ENCODE measurements around the gene GCN1. TPM values are rescaled to one million over a fixed set of nuclear protein-coding genes. Genes with fewer than 3 reads are reported as not detected.

The GCN1 gene
- total and polyA plus RNA-seq, 2 donors from 2014 or later: 12.2 to 77.6 TPM

DNA sequence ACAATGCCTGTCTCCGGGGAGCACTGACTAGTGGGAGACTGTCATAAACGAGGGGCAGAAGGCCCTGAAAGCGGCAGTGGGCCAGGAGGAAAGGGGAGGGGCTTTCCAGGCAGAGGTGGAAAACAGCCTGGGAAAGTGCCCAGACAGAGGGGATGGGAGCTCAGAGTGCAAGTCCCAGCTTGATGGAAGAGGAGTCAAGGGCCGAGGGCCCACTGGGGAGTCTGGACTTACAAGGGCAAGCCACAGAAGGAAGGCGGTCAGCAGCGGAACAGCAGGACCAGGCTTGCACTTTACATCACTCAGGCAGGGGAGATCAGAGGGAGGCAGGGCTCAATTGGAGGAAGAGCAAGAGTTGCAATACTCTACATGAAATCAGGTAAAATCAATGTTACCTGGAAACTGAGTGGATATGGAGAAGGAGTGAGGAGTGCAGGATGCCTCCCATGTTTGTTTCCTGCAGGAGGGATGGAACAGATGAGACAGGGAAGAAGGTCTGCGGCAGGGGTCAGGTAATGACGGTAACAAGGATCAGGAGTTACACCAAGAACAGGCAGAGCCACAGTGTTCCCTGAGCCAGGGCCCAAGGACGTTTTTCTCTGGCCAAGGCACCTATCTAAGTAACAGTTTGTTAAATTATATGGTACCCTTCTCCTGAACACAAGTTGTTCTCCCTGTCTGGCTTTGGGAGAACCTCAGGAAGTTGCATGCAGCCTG is 47.2 kb upstream of the GCN1 start:
- TF ChIP-seq, protein P1, sequence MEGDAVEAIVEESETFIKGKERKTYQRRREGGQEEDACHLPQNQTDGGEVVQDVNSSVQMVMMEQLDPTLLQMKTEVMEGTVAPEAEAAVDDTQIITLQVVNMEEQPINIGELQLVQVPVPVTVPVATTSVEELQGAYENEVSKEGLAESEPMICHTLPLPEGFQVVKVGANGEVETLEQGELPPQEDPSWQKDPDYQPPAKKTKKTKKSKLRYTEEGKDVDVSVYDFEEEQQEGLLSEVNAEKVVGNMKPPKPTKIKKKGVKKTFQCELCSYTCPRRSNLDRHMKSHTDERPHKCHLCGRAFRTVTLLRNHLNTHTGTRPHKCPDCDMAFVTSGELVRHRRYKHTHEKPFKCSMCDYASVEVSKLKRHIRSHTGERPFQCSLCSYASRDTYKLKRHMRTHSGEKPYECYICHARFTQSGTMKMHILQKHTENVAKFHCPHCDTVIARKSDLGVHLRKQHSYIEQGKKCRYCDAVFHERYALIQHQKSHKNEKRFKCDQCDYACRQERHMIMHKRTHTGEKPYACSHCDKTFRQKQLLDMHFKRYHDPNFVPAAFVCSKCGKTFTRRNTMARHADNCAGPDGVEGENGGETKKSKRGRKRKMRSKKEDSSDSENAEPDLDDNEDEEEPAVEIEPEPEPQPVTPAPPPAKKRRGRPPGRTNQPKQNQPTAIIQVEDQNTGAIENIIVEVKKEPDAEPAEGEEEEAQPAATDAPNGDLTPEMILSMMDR (IDR thresholded peaks at IDR 0.05; ENCODE audit: borderline replicate concordance, extremely low read depth, insufficient read depth): no peak
- no peak for FAIRE-seq
- Histone ChIP-seq H3K27me3 (ENCODE audit: control insufficient read depth, insufficient read depth, low read length) (no peaks in the 10 kb centered on the region), H3K36me3 (ENCODE audit: control insufficient read depth in 2 of 3, insufficient read depth in 3 of 3, low read length in 3 of 3) (no peaks in the 10 kb centered on the region), H3K27ac (ENCODE audit: low read depth in 2 of 2, low read length in 2 of 2) (peak overlapping the region; percentile 34 to 80), H3K4me1 (ENCODE audit: control insufficient read depth in 2 of 3, insufficient read depth in 2 of 3, low read depth in 1 of 3, low read length in 3 of 3) (peaks cover 0 to 67% (median 50%) of the 10 kb centered on the region in 3 donors), H3K9me3 (ENCODE audit: control insufficient read depth in 2 of 3, insufficient read depth in 1 of 3, low read length in 3 of 3) (no peaks in the 10 kb centered on the region), H3K9ac (ENCODE audit: low read length in 3 of 3) (peak overlapping the region in 1 of 3 donors; percentile 28), H3K4me3 (ENCODE audit: low read length in 3 of 3) (no peak overlapping the region)
- intact Hi-C loops (cut with DNase I): no loop called here
- peak in 1 of 5 donors; percentile 88 for DNase-seq

DNA sequence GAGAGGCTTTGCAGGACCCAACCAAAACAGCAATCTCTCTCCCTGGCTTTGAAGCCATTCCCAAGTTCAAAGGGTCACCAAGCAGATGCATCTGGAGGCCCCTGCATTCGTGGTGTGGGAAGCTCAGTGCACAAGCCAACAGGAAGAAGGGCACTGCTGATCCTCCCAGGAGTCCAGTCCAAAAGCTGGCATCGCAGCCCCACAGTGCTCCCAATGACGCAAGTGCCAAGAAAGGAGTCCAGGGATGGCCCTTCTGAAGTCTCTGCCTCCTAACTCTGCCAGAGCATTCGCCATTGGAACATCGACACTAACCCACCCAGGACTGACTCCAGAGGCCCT is 45.9 kb upstream of the GCN1 start:
- peak overlapping the region; percentile 34 to 52 for H3K27ac ChIP-seq (ENCODE audit: low read depth in 2 of 2, low read length in 2 of 2)
- intact Hi-C loops (cut with DNase I): no loop called here
- H3K4me3 ChIP-seq (ENCODE audit: low read length in 3 of 3): no peak overlapping the region
- no peaks in the 10 kb centered on the region for H3K27me3 ChIP-seq (ENCODE audit: control insufficient read depth, insufficient read depth, low read length)
- peaks cover 5 to 74% (median 57%) of the 10 kb centered on the region in 3 donors for H3K4me1 ChIP-seq (ENCODE audit: control insufficient read depth in 2 of 3, insufficient read depth in 2 of 3, low read depth in 1 of 3, low read length in 3 of 3)
- H3K9me3 ChIP-seq (ENCODE audit: control insufficient read depth in 2 of 3, insufficient read depth in 1 of 3, low read length in 3 of 3): no peaks in the 10 kb centered on the region
- DNase-seq (peak in 1 of 5 donors; percentile 61), FAIRE-seq (no peak)
- H3K36me3 ChIP-seq (ENCODE audit: control insufficient read depth in 2 of 3, insufficient read depth in 3 of 3, low read length in 3 of 3): no peaks in the 10 kb centered on the region
- TF ChIP-seq, protein P1 (IDR thresholded peaks at IDR 0.05; ENCODE audit: borderline replicate concordance, extremely low read depth, insufficient read depth): no peak
- H3K9ac ChIP-seq (ENCODE audit: low read length in 3 of 3): no peak overlapping the region

DNA sequence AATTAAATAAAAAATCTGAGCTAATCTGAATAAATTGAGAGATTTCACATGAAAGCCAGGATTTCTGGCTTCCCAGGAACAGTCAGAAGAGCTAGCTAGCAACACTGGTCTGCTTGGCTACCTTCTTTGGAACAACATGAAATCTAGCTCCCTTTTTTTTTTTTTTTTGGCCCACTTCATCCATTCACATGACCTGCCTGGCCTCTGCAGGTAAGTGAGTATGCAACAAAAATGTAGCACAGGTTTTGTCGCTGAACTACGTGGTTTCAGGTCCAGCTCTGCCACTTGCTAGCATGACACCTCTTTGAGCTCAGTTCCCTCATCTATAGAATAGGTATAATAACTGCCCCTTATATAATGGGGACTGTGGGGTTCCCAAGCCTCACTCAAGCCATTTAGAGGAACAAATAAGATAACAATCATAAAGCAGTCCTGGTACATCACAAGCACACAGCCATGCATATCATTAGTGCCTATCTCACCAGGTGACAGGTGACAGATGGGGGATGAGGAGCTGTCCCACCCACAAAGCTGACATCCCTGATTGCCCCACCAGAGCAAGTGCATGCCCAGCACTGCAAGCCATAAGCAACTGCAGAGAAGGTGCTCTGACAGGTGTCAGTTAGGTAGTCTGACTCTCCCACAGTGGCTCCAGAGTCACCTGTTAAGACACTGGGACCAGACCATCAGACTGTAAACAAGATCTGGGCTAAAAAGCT is 45.4 kb upstream of the GCN1 start:
- intact Hi-C loops (cut with DNase I): no loop called here
- TF ChIP-seq, protein P1 (IDR thresholded peaks at IDR 0.05; ENCODE audit: borderline replicate concordance, extremely low read depth, insufficient read depth): no peak
- H3K4me3 ChIP-seq (ENCODE audit: low read length in 3 of 3): no peak overlapping the region
- peak in 1 of 5 donors; percentile 10 for DNase-seq
- H3K9me3 ChIP-seq (ENCODE audit: control insufficient read depth in 2 of 3, insufficient read depth in 1 of 3, low read length in 3 of 3): no peaks in the 10 kb centered on the region
- H3K27ac ChIP-seq (ENCODE audit: low read depth in 2 of 2, low read length in 2 of 2): peak overlapping the region; percentile 5 to 52
- H3K9ac ChIP-seq (ENCODE audit: low read length in 3 of 3): no peak overlapping the region
- H3K27me3 ChIP-seq (ENCODE audit: control insufficient read depth, insufficient read depth, low read length): no peaks in the 10 kb centered on the region
- peaks cover 5 to 76% (median 60%) of the 10 kb centered on the region in 3 donors for H3K4me1 ChIP-seq (ENCODE audit: control insufficient read depth in 2 of 3, insufficient read depth in 2 of 3, low read depth in 1 of 3, low read length in 3 of 3)
- no peaks in the 10 kb centered on the region for H3K36me3 ChIP-seq (ENCODE audit: control insufficient read depth in 2 of 3, insufficient read depth in 3 of 3, low read length in 3 of 3)
- FAIRE-seq: no peak
